ENCODE measurements around the gene LIPG.
"Not testable (repeated sequence)": the region's sequence is repeated elsewhere in the genome, so short reads cannot be mapped to it uniquely, and the experiment has no call there.

LIPG gene

DNA sequence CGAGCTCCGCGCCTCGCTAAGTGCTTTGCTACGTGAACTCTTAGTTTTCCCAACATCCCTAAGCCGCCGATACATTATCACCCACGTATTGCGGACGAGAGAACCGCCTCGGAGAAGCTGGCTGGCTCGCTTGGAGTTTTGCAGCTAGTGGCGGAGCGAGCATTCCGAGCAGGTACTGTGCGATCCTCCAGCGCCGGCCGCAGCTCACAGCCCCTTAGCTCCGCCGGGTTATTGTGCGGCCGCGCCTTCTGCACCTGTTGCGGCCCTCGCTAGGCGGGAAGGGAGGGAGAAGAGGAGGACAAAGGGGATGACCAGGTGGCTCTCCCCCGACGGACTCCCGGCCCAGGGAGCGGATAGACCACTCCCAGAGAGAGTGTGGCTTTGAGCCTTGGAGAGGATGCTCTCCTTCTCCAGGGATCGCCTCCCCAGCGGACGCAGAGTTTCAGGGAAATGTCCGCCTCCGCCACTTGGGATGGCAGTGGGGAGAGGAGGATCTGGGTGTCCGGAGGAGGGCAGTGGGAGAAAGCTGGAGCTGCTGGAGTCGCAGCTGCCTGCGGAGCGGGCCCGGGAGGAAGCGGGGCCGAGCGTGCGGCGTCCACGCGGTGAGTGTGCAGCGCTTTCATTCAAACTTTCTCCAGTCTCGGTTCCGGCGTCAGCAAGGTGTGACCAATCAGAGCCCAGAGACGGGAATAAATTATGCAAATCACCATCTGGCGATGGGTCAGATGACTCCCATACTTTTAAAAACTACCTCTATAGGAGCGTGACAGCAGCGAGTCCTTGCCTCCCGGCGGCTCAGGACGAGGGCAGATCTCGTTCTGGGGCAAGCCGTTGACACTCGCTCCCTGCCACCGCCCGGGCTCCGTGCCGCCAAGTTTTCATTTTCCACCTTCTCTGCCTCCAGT is at the start of gene LIPG:
TSS of gene LIPG (plus strand) at position 769 of the 905 bp plus-strand sequence. CDS start 252 bp downstream, outside the sequence.
- FAIRE-seq (no peak), DNase-seq (ENCODE audit: insufficient read length, low spot score) (no peak)
- TF ChIP-seq, protein P1, sequence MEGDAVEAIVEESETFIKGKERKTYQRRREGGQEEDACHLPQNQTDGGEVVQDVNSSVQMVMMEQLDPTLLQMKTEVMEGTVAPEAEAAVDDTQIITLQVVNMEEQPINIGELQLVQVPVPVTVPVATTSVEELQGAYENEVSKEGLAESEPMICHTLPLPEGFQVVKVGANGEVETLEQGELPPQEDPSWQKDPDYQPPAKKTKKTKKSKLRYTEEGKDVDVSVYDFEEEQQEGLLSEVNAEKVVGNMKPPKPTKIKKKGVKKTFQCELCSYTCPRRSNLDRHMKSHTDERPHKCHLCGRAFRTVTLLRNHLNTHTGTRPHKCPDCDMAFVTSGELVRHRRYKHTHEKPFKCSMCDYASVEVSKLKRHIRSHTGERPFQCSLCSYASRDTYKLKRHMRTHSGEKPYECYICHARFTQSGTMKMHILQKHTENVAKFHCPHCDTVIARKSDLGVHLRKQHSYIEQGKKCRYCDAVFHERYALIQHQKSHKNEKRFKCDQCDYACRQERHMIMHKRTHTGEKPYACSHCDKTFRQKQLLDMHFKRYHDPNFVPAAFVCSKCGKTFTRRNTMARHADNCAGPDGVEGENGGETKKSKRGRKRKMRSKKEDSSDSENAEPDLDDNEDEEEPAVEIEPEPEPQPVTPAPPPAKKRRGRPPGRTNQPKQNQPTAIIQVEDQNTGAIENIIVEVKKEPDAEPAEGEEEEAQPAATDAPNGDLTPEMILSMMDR (IDR thresholded peaks at IDR 0.05; ENCODE audit: insufficient read depth, missing control alignments): no peak

DNA sequence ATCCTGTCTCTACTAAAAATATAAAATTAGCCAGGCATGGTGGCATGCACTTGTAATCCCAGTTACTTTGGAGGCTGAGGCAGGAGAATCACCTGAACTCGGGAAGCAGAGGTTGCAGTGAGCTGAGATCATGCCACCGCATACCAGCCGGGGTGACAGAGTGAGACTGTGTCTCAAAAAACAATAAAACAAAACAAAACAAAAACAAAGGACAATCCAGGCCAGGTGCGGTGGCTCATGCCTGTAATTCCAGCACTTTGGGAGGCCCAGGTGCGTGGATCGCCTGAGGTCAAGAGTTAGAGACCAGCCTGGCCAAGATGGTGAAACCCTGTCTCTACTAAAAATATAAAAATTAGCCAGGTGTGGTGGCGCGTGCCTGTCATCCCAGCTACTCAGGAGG is 49.0 kb upstream of the LIPG start:
- not testable (repeated sequence) for DNase-seq (ENCODE audit: insufficient read length, low spot score); FAIRE-seq

DNA sequence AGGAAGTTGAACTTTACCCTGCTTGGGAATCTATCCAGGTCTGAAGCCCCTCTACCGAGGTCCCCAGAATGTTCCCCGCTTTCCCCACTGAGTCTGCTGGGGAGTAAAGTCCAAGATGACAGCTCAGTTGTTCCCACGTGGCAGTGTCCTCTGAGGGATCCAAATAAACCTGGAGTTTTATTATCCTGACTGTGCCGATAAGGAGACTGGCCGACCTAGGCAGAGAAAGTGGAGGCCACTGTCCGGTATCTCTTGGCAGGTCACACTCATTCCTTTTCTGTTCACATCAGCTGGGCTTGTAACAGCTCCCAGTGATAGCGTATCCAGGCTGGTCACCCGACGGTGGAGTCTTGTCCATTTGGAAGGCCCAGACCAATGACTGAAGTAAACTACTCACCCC is 47.3 kb upstream of the LIPG start:
- TF ChIP-seq, protein P1 (IDR thresholded peaks at IDR 0.05; ENCODE audit: insufficient read depth, missing control alignments): no peak
- no peak for FAIRE-seq

DNA sequence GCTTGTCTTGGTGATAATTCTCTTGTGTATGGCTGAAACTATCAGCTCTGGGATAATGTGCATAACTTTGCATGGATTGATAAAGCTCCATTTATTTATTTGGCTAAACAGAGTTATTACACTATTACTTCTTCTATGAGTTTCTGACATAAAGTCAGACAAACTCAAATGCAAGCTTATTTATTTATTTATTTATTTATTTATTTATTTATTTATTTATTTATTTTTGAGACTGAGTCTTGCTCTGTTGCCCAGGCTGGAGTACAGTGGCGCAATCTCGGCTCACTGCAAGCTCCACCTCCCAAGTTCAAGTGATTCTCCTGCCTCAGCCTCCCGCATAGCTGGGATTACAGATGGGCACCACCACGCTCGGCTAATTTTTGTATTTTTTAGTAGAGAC is 46.9 kb upstream of the LIPG start:
- not testable (repeated sequence) for FAIRE-seq

More for the DNA sequence above, 47.3 kb upstream of the LIPG start:
- DNase-seq (ENCODE audit: insufficient read length, low spot score): no peak

DNA sequence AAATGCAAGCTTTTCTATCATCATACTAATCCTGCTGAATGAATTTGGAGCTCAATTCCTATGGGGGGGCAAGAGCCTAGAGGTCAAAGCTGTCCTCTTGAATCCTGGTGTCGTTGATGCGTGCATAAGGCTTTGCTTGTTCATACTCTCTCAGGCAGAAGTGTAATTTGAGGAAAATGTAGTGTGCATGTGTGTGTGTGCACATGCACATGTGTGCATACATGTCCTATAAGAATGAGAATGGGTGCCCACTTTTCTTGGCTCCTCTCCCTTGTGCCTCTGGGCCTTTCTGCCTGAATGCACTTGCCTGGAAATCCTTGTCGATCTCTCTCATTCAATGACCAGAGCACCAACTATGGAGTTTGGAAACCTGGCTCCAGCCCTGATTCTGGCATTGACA is 46.3 kb upstream of the LIPG start:
- TF ChIP-seq, protein P1 (IDR thresholded peaks at IDR 0.05; ENCODE audit: insufficient read depth, missing control alignments): no peak
- FAIRE-seq (no peak), DNase-seq (ENCODE audit: insufficient read length, low spot score) (no peak)

More for the DNA sequence above, 46.9 kb upstream of the LIPG start:
- not testable (repeated sequence) for DNase-seq (ENCODE audit: insufficient read length, low spot score)

DNA sequence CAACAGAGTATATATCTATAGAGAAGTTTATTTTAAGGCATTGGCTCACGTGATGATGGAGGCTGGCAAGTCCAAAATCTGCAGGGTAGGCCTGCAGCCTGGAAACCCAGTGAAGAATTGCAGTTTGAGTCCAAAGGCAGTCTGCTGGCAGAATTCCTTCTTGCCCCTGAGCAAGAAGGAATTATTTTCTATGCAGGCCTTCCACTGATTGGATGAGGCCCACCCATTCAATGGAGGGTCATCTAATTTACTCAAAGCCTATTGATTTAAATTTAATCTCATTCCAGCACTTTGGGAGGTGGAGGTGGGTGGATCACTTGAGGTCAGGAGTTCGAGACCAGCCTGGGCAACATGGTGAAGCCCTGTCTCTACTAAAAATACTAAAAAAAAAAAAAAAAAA is 44.4 kb upstream of the LIPG start:
- TF ChIP-seq, protein P1 (IDR thresholded peaks at IDR 0.05; ENCODE audit: insufficient read depth, missing control alignments): no peak
- FAIRE-seq (no peak), DNase-seq (ENCODE audit: insufficient read length, low spot score) (no peak)

DNA sequence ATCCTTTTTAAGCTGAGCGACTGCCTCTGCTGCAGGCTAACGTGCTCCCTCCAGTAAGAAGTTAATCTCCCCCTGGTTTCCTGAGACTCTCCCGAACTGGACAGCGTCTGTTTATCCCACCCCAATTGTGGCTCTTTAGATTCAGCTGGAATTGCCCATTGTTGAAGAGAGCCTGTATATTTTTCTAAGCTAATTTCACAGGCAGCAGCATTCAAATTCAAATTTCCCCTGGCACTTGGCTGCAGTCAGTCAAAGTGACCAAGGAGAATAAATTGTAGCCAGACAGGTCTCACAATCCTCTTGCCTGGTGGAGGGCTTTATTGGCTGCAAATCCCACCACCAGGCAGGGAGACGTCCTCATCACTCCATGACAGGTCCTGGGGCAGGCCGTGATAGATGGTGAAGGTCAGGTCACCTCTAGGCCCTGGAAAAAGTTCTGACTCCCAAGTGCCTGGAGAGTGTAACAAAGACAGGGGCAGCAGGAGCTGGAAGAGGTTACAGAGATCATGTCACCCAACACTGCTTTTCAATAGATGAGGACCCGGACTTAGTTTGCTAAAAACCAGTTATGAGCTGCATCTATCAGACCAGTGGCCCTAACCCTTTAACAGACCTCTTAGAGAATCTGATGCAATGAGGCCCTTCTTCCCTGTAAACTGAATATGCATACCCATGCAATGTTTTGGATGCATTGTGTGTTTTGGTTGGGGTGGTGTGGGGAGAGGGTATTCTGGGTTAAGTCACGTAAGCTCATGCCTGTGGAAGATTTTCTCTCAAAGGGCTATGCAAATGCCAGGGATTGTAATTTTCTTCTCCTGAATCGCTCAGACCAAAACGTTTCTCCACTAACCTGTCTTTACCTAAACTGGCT is 42.5 kb upstream of the LIPG start:
- no peak for FAIRE-seq
- TF ChIP-seq, protein P1 (IDR thresholded peaks at IDR 0.05; ENCODE audit: insufficient read depth, missing control alignments): no peak
- DNase-seq (ENCODE audit: insufficient read length, low spot score): no peak
